ENCODE measurements around the gene MRPL48. TPM values are rescaled to one million over a fixed set of nuclear protein-coding genes. Genes with fewer than 3 reads are reported as not detected.
"Not testable (repeated sequence)": the region's sequence is repeated elsewhere in the genome, so short reads cannot be mapped to it uniquely, and the experiment has no call there.

The MRPL48 gene
- total RNA-seq, 1 donor from 2014 or later = 29.3 TPM

DNA sequence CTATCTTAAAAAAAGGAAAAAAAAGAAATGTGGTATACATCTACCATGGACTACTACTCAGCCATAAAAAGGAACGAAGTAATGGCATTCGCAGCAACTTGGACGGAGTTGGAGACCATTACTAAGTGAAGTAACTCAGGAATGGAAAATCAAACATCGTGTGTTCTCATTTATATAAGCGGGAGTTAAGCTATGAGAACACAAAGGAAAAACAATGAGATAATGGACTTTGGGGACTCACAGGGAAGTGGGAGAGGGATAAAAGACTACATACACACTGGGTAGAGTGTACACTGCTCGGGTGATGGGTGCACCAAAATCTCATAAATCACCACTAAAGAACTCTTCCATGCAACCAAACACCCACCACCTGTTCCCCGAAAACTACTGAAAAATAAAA, 38.6 kb upstream of the MRPL48 start:
- DNase-seq (ENCODE audit: low spot score in 2 of 2, unreplicated experiment in 2 of 2) = no peak
- TF ChIP-seq, protein P1, sequence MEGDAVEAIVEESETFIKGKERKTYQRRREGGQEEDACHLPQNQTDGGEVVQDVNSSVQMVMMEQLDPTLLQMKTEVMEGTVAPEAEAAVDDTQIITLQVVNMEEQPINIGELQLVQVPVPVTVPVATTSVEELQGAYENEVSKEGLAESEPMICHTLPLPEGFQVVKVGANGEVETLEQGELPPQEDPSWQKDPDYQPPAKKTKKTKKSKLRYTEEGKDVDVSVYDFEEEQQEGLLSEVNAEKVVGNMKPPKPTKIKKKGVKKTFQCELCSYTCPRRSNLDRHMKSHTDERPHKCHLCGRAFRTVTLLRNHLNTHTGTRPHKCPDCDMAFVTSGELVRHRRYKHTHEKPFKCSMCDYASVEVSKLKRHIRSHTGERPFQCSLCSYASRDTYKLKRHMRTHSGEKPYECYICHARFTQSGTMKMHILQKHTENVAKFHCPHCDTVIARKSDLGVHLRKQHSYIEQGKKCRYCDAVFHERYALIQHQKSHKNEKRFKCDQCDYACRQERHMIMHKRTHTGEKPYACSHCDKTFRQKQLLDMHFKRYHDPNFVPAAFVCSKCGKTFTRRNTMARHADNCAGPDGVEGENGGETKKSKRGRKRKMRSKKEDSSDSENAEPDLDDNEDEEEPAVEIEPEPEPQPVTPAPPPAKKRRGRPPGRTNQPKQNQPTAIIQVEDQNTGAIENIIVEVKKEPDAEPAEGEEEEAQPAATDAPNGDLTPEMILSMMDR (IDR thresholded peaks at IDR 0.05; ENCODE audit: unreplicated experiment) = no peak
- Mint-ChIP-seq H3K9me3 (no peaks in the 10 kb centered on the region), H3K4me3 (no peak overlapping the region), H3K4me1 (peaks cover 9% of the 10 kb centered on the region), H3K27me3 (ENCODE audit: low read depth) (no peaks in the 10 kb centered on the region), H3K27ac (no peak overlapping the region), H3K36me3 (peaks cover 4% of the 10 kb centered on the region)

- Mint-ChIP-seq H3K36me3 (peaks cover 4% of the 10 kb centered on the region), H3K4me1 (peaks cover 9% of the 10 kb centered on the region)
- TF ChIP-seq, protein P1 (IDR thresholded peaks at IDR 0.05; ENCODE audit: unreplicated experiment) = no peak
Measured at GRCh38 chr11:73750228-73750627, 37.4 kb upstream of the MRPL48 start.

DNA sequence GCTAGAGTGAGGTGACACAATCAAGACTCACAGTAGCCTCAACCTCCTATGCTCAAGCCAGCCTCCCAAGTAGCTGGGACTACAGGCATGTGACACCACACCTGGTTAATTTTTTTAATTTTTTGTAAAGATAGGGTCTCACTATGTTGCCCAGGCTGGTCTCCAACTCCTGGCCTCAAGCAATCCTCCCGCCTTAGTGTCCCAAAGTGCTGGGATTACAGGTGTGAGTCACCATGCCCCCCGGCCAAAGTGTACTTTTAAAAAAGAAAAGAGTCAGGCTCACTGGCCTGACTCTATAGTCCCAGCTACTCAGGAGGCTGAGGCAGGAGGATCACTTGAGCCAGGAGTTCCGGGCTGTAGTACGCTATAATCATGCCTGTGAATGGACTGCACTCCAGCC, 36.8 kb upstream of the MRPL48 start:
- not testable (repeated sequence) for H3K4me1 Mint-ChIP-seq; DNase-seq (ENCODE audit: low spot score in 2 of 2, unreplicated experiment in 2 of 2); H3K4me3 Mint-ChIP-seq; H3K9me3 Mint-ChIP-seq; H3K36me3 Mint-ChIP-seq; H3K27ac Mint-ChIP-seq; H3K27me3 Mint-ChIP-seq (ENCODE audit: low read depth)

More at GRCh38 chr11:73750228-73750627, 37.4 kb upstream of the MRPL48 start:
- no peak overlapping the region for H3K27ac Mint-ChIP-seq
- no peaks in the 10 kb centered on the region for H3K27me3 Mint-ChIP-seq (ENCODE audit: low read depth)
- H3K9me3 Mint-ChIP-seq = no peaks in the 10 kb centered on the region
- no peak overlapping the region for H3K4me3 Mint-ChIP-seq
- no peak for DNase-seq (ENCODE audit: low spot score in 2 of 2, unreplicated experiment in 2 of 2)

DNA sequence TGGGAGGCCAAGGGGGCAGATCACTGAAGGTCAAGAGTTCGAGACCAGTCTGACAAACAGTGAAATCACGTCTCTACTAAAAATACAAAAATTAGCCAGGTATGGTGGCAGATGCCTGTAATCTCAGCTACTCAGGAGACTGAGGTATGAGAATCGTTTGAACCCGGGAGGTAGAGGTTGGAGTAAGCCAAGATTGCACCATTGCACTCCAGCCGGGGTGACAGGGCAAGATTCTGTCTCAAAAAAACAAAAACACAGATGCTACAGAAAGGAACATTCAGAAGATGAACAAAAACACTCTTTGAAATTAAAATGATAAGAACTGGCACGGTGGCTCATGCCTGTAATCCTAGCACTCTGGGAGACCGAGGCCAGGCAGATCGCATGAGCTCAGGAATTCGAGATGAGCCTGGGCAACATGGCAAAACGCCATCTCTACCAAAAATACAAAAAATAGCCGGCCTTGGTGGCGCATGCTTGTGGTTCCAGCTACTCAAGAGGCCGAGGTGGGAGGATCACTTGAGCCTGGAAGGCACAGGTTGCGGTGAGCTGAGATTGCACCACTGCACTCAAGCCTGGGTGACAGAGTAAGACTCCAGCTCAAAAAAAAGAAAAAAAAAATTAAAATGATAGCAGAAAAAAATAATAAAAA, 35.3 kb upstream of the MRPL48 start:
- Mint-ChIP-seq H3K9me3 (no peaks in the 10 kb centered on the region), H3K4me3 (no peak overlapping the region), H3K27ac (no peak overlapping the region), H3K27me3 (ENCODE audit: low read depth) (no peaks in the 10 kb centered on the region), H3K36me3 (peaks cover 4% of the 10 kb centered on the region), H3K4me1 (peaks cover 11% of the 10 kb centered on the region)
- no peak for DNase-seq (ENCODE audit: low spot score in 2 of 2, unreplicated experiment in 2 of 2)
- TF ChIP-seq, protein P1 (IDR thresholded peaks at IDR 0.05; ENCODE audit: unreplicated experiment) = no peak

DNA sequence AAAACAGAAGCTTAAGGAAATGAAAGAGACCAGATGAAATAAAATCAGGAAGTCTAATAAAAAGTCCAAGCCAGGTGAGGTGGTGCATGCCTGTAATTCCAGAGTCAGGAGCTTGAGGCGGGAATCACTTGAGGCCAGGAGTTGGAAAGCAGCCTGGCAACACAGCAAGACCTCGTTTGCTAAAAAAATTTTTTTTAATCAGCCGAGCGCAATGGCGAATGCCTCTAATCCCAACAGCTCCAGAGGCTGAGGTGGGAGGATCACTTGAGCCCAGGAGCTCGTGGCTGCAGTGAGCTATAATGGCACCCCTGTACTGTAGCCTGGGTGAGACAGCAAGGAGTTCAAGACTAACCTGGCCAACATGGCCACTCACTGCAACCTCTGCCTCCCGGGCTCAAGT, 34.8 kb upstream of the MRPL48 start:
- Mint-ChIP-seq H3K27ac (peak overlapping the region; percentile 21), H3K4me1 (peaks cover 15% of the 10 kb centered on the region), H3K27me3 (ENCODE audit: low read depth) (no peaks in the 10 kb centered on the region), H3K9me3 (no peaks in the 10 kb centered on the region), H3K36me3 (peaks cover 4% of the 10 kb centered on the region), H3K4me3 (no peak overlapping the region)
- no peak for DNase-seq (ENCODE audit: low spot score in 2 of 2, unreplicated experiment in 2 of 2)
- TF ChIP-seq, protein P1 (IDR thresholded peaks at IDR 0.05; ENCODE audit: unreplicated experiment) = no peak

DNA sequence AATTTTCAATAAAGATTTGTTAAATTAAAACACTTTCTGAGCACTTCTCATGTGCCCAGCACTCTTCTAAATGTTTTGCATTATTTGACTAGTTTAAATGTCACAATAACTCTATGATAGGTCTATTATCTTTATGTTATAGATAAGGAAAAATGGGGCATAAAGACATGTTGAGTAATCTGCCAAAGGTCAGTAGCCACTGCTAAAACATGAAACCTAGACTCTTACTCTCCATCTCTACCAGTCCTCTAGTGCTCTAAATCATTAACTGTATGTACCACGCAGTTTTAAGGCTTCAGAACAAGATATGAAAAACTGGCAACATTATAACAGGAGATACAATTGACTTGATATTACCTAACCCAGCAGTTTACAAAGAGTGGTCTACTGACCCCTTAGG, 33.7 kb upstream of the MRPL48 start:
- Mint-ChIP-seq H3K27ac (peak overlapping the region; percentile 51), H3K36me3 (peaks cover 4% of the 10 kb centered on the region), H3K27me3 (ENCODE audit: low read depth) (no peaks in the 10 kb centered on the region), H3K4me1 (peaks cover 25% of the 10 kb centered on the region), H3K4me3 (no peak overlapping the region), H3K9me3 (no peaks in the 10 kb centered on the region)
- no peak for DNase-seq (ENCODE audit: low spot score in 2 of 2, unreplicated experiment in 2 of 2)
- TF ChIP-seq, protein P1 (IDR thresholded peaks at IDR 0.05; ENCODE audit: unreplicated experiment) = no peak

Measured in mesothelial cell of epicardium (in vitro differentiated cells).